Midbrain (tissue), 1 donor: ENCODE data around the gene SOCS6.
"Not testable (repeated sequence)": the region's sequence is repeated elsewhere in the genome, so short reads cannot be mapped to it uniquely, and the experiment has no call there.

ENCODE experiments used
- DNase-seq: peaks from one replicate; lab custom pipeline; 2025; lab: John Stamatoyannopoulos, UW

SOCS6 gene, protein sequence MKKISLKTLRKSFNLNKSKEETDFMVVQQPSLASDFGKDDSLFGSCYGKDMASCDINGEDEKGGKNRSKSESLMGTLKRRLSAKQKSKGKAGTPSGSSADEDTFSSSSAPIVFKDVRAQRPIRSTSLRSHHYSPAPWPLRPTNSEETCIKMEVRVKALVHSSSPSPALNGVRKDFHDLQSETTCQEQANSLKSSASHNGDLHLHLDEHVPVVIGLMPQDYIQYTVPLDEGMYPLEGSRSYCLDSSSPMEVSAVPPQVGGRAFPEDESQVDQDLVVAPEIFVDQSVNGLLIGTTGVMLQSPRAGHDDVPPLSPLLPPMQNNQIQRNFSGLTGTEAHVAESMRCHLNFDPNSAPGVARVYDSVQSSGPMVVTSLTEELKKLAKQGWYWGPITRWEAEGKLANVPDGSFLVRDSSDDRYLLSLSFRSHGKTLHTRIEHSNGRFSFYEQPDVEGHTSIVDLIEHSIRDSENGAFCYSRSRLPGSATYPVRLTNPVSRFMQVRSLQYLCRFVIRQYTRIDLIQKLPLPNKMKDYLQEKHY

GRCh38 chr18:70288851-70289328, at the start of gene SOCS6:
Gene SOCS6, plus strand, starts transcription at chr18:70289045. Its CDS starts 35,624 bp downstream, at chr18:70324669.
- peak; percentile 29 for DNase-seq

DNA sequence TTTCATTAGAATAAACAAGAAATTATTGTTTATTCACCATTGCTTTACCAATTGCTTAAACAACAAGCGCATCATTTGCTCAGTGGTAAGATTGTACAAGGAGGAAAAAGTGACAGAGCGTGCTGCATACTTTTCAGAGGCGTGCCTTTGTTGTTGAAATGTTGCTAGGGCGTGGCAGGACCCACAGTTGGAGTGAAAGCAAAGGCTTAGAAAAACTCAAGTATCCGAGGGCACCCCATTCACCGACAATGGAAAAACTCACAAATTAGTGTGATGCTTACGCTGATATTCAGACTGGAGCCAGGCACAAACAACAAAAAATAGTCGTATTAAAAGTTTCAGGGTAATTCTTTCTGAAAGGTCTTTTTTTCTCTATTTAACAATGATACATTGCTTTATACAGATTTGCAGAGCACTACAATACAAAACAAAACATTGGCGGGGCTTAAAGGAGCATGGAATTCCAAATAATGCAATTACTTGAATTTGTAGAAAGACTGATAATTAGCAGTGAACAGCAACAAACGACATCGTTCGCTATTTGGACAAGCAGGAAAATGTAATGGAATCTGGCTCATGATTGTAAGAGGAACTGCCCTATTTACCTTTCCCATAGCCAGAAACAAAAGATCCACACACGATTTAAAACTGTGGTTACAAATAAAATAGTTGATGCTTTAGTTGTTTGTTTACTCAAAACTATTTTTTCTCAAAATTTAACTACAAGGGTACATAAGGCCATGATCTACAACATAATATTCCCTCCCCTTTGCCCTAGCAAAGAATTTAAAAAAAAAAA, 45.5 kb upstream of the SOCS6 start:
- no peak for DNase-seq

DNA sequence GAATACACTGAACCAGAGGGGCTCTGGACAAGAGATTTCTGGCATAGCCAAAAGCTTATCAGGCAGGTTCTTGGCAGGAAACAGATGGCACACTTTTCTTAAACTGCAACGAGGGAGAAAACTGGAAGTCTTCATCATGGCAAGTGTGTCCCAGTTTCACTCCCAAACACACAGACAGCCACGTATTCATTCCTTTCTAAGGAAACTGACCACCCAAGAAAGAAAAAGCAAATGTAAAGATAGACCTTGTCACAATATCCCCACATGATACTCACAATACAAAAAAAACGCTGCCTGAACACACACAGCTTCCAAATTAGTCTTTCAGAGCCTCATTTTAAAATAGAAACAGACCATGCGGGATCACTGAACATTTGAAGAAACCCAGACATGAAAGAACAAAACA, 42.8 kb upstream of the SOCS6 start:
- no peak for DNase-seq

DNA sequence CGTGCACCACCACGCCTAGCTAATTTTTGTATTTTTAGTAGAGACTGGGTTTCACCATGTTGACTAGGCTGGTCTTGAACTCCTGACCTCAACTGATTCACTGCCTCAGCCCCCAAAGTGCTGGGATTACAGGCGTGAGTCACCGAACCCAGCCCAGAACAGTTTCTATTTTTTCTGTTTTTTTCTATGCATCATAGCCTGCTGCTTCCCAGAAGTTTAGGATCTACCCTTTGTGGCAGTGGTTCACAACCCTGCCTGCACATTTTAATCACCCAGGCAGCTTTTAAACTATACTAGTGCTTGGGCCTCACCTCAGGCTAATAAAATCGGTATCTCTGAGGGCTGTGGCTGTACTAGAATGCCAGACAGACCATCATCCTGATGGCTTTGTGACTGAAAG, 39.7 kb upstream of the SOCS6 start:
- DNase-seq: no peak

- not testable (repeated sequence) for DNase-seq
Measured at GRCh38 chr18:70249861-70250260, 39.0 kb upstream of the SOCS6 start.

GRCh38 chr18:70250781-70251180, 38.1 kb upstream of the SOCS6 start:
- no peak for DNase-seq

GRCh38 chr18:70256184-70256583, 32.7 kb upstream of the SOCS6 start:
- no peak for DNase-seq

DNA sequence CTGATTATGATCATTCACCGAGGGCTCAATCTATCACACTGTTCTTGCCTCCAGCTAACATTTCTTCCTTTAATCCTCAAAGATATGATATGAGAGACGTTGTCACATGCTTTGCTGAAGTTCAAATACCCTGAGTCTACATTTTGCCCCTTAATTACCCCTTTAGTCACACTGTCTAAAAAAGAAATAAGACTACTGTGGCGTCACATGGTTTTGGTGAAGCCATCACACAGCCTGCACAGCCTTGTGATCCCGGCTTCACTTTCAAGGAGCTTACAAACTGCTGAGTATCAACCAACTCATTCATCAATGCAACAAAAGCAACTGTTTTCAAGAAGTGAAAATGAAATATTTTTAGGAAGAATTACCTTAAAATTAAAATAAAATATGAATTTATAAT, 31.9 kb upstream of the SOCS6 start:
- DNase-seq: peak; percentile 14

GRCh38 chr18:70258243-70258642, 30.6 kb upstream of the SOCS6 start:
- DNase-seq: no peak

GRCh38 chr18:70260683-70261082, 28.2 kb upstream of the SOCS6 start:
- DNase-seq: no peak

GRCh38 chr18:70261141-70261788, 27.6 kb upstream of the SOCS6 start:
- DNase-seq: no peak

DNA sequence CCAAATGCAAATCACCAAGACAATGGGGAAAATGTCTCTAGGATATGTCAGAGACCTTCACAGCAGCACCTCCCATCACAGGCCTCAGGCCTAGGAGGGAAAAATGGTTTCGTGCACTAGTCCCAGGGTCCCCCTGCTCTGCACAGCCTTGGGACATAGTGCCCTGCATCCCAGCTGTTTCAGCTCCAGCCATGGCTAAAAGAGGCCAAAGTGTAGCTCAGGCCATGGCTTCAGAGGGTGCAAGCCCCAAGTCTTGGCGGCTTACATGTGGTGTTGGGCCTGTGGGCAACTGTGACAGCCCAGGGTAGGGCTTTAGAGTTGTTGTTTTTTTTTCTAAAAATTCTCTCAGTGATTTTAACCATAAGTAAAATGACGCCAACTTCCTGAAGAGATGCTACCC, 25.5 kb upstream of the SOCS6 start:
- DNase-seq: no peak

DNA sequence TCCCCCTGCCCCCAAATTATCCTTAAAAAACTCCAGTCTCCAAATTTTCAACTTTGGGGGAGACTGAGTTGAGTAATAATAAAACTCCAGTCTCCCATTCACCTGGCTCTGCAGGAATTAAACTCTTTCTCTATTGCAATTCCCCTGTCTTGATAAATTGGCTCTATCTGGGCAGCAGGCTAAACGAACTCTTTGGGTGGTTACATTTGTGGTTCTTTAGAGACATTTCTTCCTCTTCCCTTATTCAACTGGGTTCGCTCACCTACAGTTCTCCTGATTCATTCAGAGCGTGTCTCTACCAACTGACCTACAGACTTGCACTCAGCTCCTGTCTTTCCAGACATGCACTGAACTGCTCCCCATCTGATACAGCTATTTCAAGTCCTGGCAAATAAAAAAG, 17.1 kb upstream of the SOCS6 start:
- DNase-seq: no peak

GRCh38 chr18:70273021-70273420, 15.8 kb upstream of the SOCS6 start:
- DNase-seq: no peak

GRCh38 chr18:70276416-70277191, 12.2 kb upstream of the SOCS6 start:
- DNase-seq: no peak

DNA sequence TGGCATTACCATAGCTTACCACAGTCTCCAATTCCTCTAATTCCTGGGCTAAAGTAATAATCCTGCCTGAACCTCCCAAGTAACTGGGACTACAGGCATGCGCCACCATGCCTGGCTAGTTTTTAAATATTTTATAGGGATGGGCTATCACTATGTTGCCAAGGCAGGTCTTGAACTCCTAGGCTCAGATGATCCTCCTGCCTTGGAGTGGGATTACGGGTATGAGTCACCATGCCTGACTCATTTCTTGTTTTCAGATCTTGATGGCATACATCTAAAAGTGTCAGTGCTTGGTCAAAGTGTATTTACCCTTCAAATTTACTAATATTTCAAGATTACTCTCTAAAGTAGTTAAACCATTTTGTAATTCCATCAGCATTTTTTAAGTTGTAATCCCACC, 9.4 kb upstream of the SOCS6 start:
- no peak for DNase-seq

GRCh38 chr18:70280007-70280925, 8.6 kb upstream of the SOCS6 start:
- DNase-seq: no peak

GRCh38 chr18:70284976-70285620, 3.7 kb upstream of the SOCS6 start:
- peak; percentile 26 for DNase-seq

DNA sequence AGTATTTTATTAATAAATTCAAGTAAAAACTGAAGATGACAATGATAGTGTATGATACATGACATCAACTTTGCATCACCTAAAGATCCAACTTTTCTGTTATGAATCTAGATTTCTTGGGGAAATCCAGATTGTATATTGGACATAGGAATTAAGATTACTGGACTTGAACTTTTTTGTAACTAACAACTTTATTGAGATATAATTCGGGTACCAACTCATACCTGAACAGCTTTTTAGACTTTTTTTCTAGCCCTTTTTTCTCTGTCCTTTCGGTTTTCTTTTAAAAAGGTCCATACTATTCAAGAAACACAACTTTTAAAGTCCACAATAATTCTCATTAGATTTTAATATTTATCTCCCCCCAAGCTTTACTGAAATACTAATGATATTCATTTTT, 1.1 kb upstream of the SOCS6 start:
- DNase-seq: no peak
